ENCODE data around the gene EXD3. TPM values are rescaled to one million over a fixed set of nuclear protein-coding genes. Genes with fewer than 3 reads are reported as not detected.

EXD3 gene
- total and polyA plus RNA-seq, 9 of the 15 experiments (the other 6 are each of a cell fraction or from before 2014, with no cell fraction given): 0.29 to 12.5 (median 3.9) TPM

DNA sequence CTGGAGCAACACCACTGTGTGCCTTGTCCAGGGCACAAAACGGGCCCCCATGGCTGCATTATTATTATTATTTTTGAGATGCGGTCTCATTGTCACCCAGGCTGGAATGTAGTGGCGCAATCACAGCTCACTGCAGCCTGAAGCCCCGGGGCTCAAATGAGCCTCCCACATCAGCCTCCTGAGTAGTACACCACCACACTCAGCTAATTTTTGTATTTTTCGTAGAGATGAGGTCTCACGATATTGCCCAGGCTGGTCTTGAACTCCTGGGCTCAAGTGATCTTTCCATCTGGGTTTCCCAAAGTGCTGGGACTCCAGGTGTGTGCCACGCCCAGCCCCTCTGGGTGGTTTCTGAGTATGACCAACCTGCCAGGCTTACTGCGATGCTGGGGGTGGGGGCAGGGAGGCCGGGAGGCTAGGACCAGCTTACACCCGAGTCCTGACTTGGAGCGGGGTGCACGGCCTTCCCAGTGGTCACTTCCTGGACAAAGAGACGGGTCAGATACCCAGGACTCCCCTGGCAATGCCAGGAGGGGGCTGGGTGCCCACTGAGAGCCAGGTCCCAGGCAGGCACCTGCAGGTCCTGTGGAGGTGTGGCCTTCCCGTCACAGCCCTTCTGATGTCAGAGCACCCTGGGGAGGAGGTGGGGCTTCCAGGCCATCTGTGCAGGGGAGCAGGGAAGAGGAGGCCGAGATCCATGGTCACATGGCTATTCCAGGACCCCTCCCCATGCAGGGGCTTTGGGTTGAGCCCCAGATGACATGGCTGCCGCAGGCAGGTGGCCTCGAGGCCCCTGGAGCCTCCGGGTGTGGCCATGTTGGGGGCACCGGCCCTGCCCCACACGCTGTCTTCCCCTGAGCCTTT lies 112.5 kb downstream of the EXD3 start:
- Histone ChIP-seq H3K9me3 (replicated peaks; ENCODE audit: control insufficient read depth, insufficient read depth, low read depth, low read length) (no peaks in the 10 kb centered on the region), H3K79me2 (ENCODE audit: control insufficient read depth, insufficient read depth, low read length) (no peaks in the 10 kb centered on the region), H3K4me2 (ENCODE audit: insufficient read depth, low read length) (no peak overlapping the region), H3K27me3 (ENCODE audit: control insufficient read depth in 2 of 2, insufficient read depth in 2 of 2, low read length in 2 of 2) (no peaks in the 10 kb centered on the region), H3K9ac (ENCODE audit: insufficient read depth in 1 of 2, low read depth in 2 of 2, low read length in 2 of 2) (peak overlapping the region in 1 of 2 experiments; percentile 78; a peak in 2 of 4 replicates), H3K4me3 (no peak overlapping the region), H4K20me1 (replicated peaks; ENCODE audit: control insufficient read depth, insufficient read depth, low read length) (peaks cover 5% of the 10 kb centered on the region; the same call in 1 of the 2 replicates), H3K27ac (ENCODE audit: extremely low read depth, low read depth, low read length) (no peak overlapping the region), H3K36me3 (ENCODE audit: control insufficient read depth, insufficient read depth, low read length) (no peaks in the 10 kb centered on the region), H2AFZ (ENCODE audit: low read depth, low read length) (no peak overlapping the region), H3K9me1 (ENCODE audit: control insufficient read depth, insufficient read depth, low read length) (peaks cover 3% of the 10 kb centered on the region), H3K4me1 (replicated peaks in 1 of 2; ENCODE audit: control insufficient read depth in 2 of 2, insufficient read depth in 2 of 2, low read length in 2 of 2) (peaks cover 12 to 95% of the 10 kb centered on the region in 2 experiments)
- TF ChIP-seq ZNF121 (CRISPR knock-in tag; conservative IDR thresholded peaks at IDR 0.05) (no peak), ATF1 (CRISPR knock-in tag; IDR thresholded peaks at IDR 0.05) (no peak), ATF1 (tag; IDR thresholded peaks at IDR 0.05) (peak; percentile 36; the same call in 1 of the 2 replicates), CEBPB (tag; IDR thresholded peaks at IDR 0.05) (peak; percentile 58), KLF6 (CRISPR knock-in tag; IDR thresholded peaks at IDR 0.05; ENCODE audit: borderline replicate concordance) (no peak)
- ATAC-seq (peak; percentile 44), DNase-seq (ENCODE audit: extremely low read depth in 1 of 4, low spot score in 3 of 4) (peak in 1 of 4 experiments; percentile 44), FAIRE-seq (no peak)
- WGBS (ENCODE audit: insufficient coverage, low coverage, missing lambda C conversion rate): 29% methylated on average over 17 of the region's 20 CpGs
- no TSS peak for BruUV-seq (replicated peaks)
- CTCF ChIA-PET (ENCODE audit: low intra/inter-chr PET ratio): no interaction called here
- intact Hi-C loops (cut with micrococcal nuclease): no loop called here
- in situ Hi-C loops (cut with MboI): no loop called here
- POLR2A ChIA-PET: interaction anchor here (0.6 to 1.1 kb wide), 4 partner anchors 10 to 959 kb away, joined by 3 read pairs; no protein-coding TSS in a partner anchor
